OCI-LY1 (cell line): Measurements from ENCODE around the gene ITIH3.

Experiments used
- CTCF ChIP-seq: fragments of 200-600 bp; sonication (generic), shearing (Covaris generic); IDR thresholded peaks from 2 replicates; pipeline ENCODE4 v1.5.1; 2017; ENCODE audit warnings: mild to moderate bottlenecking, antibody characterized with exemption, low read length, moderate library complexity, mixed read lengths
- EZH2 ChIP-seq: fragments of 200-600 bp; sonication (generic), shearing (Covaris generic); IDR thresholded peaks from 2 replicates; pipeline ENCODE4 v1.8.0; 2017; ENCODE audit warnings: borderline replicate concordance, mixed run types, mild to moderate bottlenecking, antibody characterized with exemption, low read length, moderate library complexity, mixed read lengths

GRCh38 chr3:52809662-52810377, 15.2 kb downstream of the ITIH3 start:
- TF ChIP-seq CTCF (no peak), EZH2 (no peak)
